ENCODE results near the gene HAGH. TPM values are rescaled to one million over a fixed set of nuclear protein-coding genes. Genes with fewer than 3 reads are reported as not detected.
A peak's percentile ranks its signal among the peaks of the same experiment; 100 is the strongest.

The HAGH gene
- total and polyA plus RNA-seq, 8 donors, result 26.6 to 63.7 (median 37.4) TPM

- intact Hi-C loops (cut with DNase I), result no loop called here
- no peak for FAIRE-seq
- H3K9me3 ChIP-seq, result no peaks in the 10 kb centered on the region
- peak overlapping the region; percentile 40 to 96 (median 93) for H3K4me3 ChIP-seq
- ATAC-seq, result peak in 1 of 4 donors; percentile 18
- peaks cover 21 to 30% (median 23%) of the 10 kb centered on the region in 3 donors for H3K4me1 ChIP-seq
- peaks cover 0 to 21% (median 9%) of the 10 kb centered on the region in 3 donors for H3K36me3 ChIP-seq
- DNase-seq, result peak in 5 of 6 donors; percentile 58 to 87 (median 69)
- TF ChIP-seq CTCF (IDR thresholded peaks at IDR 0.05), result no peak
- H3K27ac ChIP-seq, result peak overlapping the region; percentile 42 to 90 (median 70)
- H3K27me3 ChIP-seq, result no peaks in the 10 kb centered on the region
- WGBS, 2 donors, result 24 to 25% methylated on average over 15 of the region's 15 CpGs
Measured at GRCh38 chr16:1825381-1825863, 1.2 kb downstream of the HAGH start.

GRCh38 chr16:1823821-1824220 lies 2.8 kb downstream of the HAGH start:
- FAIRE-seq (no peak), DNase-seq (peak in 1 of 6 donors; percentile 59), ATAC-seq (no peak)
- 36 to 49% methylated on average over 9 of the region's 9 CpGs for WGBS, 2 donors
- H3K4me1 ChIP-seq, result peaks cover 7 to 16% (median 14%) of the 10 kb centered on the region in 3 donors
- H3K27ac ChIP-seq, result no peak overlapping the region
- H3K4me3 ChIP-seq, result no peak overlapping the region
- no peak for TF ChIP-seq CTCF (IDR thresholded peaks at IDR 0.05)
- H3K9me3 ChIP-seq, result no peaks in the 10 kb centered on the region
- intact Hi-C loops (cut with DNase I), result no loop called here
- H3K36me3 ChIP-seq, result peaks cover 0 to 27% (median 9%) of the 10 kb centered on the region in 3 donors
- no peaks in the 10 kb centered on the region for H3K27me3 ChIP-seq

- DNase-seq (no peak), ATAC-seq (no peak), FAIRE-seq (no peak)
- no peak overlapping the region for H3K27ac ChIP-seq
- peaks cover 0 to 27% (median 9%) of the 10 kb centered on the region in 3 donors for H3K36me3 ChIP-seq
- H3K4me3 ChIP-seq, result no peak overlapping the region
- no peaks in the 10 kb centered on the region for H3K9me3 ChIP-seq
- H3K4me1 ChIP-seq, result peaks cover 0 to 11% (median 6%) of the 10 kb centered on the region in 3 donors
- 88 to 96% methylated on average over 15 to 16 of the region's 16 CpGs for WGBS, 2 donors
- no peak for TF ChIP-seq CTCF (IDR thresholded peaks at IDR 0.05)
- intact Hi-C loops (cut with DNase I), result no loop called here
- H3K27me3 ChIP-seq, result no peaks in the 10 kb centered on the region
Measured at GRCh38 chr16:1822801-1823200, 3.8 kb downstream of the HAGH start.

GRCh38 chr16:1821861-1822611 lies 4.6 kb downstream of the HAGH start:
- Histone ChIP-seq H3K9me3 (no peaks in the 10 kb centered on the region), H3K4me1 (peaks cover 0 to 11% (median 6%) of the 10 kb centered on the region in 3 donors), H3K36me3 (peaks cover 0 to 28% (median 10%) of the 10 kb centered on the region in 3 donors), H3K27ac (no peak overlapping the region), H3K4me3 (no peak overlapping the region), H3K27me3 (no peaks in the 10 kb centered on the region)
- DNase-seq (no peak), ATAC-seq (no peak), FAIRE-seq (no peak)
- 90 to 95% methylated on average over 24 of the region's 24 CpGs for WGBS, 2 donors
- TF ChIP-seq CTCF (IDR thresholded peaks at IDR 0.05), result no peak
- intact Hi-C loops (cut with DNase I), result no loop called here

GRCh38 chr16:1820946-1821290 lies 5.7 kb downstream of the HAGH start:
- WGBS, 2 donors, result 91% methylated on average over 12 of the region's 12 CpGs
- ATAC-seq, result no peak
- intact Hi-C loops (cut with DNase I), result no loop called here

More at GRCh38 chr16:1820946-1821290, 5.7 kb downstream of the HAGH start:
- H3K4me3 ChIP-seq, result no peak overlapping the region
- no peaks in the 10 kb centered on the region for H3K9me3 ChIP-seq
- DNase-seq (no peak), FAIRE-seq (no peak)
- H3K27me3 ChIP-seq, result no peaks in the 10 kb centered on the region
- no peak overlapping the region for H3K27ac ChIP-seq
- TF ChIP-seq CTCF (IDR thresholded peaks at IDR 0.05), result no peak
- H3K36me3 ChIP-seq, result peaks cover 3 to 38% (median 14%) of the 10 kb centered on the region in 3 donors
- peaks cover 0 to 11% (median 6%) of the 10 kb centered on the region in 3 donors for H3K4me1 ChIP-seq

All from pancreas (tissue), 10 donors.